GM12891 (cell line): ENCODE data around the gene NFKBIB.

ENCODE experiments used
- POLR2A ChIP-seq: IDR thresholded peaks from 2 replicates; pipeline ENCODE4 v1.6.1; 2011; ENCODE audit warnings: low read depth, low read length, control low read depth
- TAF1 ChIP-seq: IDR thresholded peaks from 2 replicates; pipeline ENCODE4 v1.6.1; 2011; ENCODE audit warnings: low read depth, low read length, control low read depth

DNA sequence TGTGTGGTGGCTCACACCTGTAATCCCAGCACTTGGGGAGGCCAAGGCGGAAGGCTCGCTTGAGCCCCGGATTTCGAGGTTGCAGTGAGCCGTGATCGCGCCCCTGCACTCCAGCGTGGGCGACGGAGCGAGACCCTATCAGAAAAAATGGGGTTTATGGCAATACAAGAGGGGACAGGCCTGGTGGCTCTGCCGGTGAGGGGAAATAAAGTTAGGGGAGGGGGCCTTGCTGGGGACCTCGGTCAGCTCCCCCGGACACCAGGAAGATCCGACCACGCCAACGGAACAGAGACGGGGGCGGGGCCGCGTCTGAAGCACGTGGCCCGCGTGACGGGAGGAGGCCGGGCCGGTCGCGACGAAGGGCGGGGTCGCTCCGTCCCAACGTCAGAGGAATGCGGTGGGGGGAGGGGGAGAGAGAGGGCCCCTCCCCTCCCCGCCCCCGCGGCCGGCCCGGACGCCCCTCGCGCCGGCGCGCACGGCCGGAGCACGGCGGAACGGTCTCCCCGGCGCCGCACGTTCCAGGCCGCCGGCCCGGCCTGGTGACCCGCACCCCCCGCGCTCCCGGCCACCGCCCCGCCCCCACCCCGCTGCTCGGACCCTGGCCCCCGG lies 48.0 kb upstream of the NFKBIB start:
- TF ChIP-seq POLR2A, result no peak; the same call in 1 of the 2 replicates
- TF ChIP-seq TAF1, result 0 out of 2 replicates have a peak, but pooled peaks have one; percentile 32
